GM19438 (cell line): ENCODE data around the gene OR10P1.
"Not testable (repeated sequence)": the region's sequence is repeated elsewhere in the genome, so short reads cannot be mapped to it uniquely, and the experiment has no call there.

Experiments
- ATAC-seq: cut with Tn5 transposase; IDR thresholded peaks from one replicate; pipeline ENCODE4 v1.9.1; 2021; ENCODE audit warnings: low read depth; ENCODE audit not compliant: unreplicated experiment

The OR10P1 gene

DNA sequence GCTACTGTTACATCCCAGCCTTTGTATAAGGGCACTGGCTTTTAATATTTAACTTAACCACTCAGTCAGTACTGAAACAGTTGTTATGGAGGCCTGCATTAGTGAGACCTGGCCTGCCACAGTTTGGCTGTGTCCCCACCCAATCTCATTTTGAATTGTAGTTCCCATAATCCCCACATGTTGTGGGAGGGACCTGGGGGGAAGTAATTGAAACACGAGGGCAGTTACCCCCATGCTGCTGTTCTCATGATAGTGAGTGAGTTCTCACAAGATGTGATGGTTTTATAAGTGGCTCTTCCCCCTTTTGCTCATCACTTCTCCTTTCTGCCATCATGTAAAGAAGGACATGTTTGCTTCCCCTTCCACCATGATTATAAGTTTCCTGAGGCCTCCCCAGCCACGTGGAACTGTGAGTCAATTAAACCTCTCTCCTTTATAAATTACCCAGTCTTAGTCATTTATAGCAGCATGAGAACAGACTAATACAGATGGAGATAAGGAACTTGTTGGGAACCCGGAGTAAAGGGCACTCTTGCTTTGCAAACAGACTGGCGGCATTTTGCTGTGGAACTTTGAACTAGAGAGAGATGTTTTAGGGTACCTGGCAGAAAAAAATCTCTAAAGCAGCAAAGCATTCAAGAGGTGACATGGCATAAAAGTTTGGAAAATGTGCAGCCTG, 14.1 kb downstream of the OR10P1 start:
- ATAC-seq = not testable (repeated sequence)

DNA sequence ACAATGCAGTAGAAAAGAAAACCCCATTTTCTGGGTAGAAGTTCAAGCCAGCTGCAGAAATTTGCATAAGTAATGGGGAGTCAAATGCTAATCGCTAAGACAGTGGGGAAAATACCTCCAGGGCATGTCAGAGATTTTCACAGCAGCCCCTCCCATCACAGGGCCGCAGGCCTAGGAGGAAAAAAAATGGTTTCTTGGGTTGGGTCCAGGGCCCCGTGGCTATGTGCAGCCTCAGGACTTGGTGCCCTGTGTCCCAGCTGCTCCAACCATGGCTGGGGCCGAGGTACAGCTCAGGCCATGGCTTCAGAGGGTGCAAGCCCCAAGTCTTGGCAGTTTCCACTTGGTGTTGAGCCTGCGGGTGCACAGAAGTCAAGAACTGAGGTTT, 14.6 kb downstream of the OR10P1 start:
- ATAC-seq = no peak

DNA sequence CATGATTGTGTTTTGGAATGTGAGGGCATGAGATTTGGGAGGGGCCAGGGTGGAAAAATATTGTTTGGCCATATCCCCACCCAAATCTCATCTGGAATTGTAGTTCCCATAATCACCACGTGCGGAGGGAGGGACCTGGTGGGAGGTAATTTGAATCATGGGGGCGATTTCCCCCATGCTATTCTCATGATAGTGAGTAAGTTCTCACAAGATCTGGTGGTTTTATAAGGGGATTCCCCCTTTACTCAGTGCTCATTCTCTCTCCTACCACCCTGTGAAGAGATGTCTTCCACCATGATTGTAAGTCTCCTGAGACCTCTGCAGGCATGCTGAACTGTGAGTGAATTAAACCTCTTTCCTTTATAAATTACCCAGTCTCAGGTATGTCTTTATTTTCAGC, 15.7 kb downstream of the OR10P1 start:
- no peak for ATAC-seq

DNA sequence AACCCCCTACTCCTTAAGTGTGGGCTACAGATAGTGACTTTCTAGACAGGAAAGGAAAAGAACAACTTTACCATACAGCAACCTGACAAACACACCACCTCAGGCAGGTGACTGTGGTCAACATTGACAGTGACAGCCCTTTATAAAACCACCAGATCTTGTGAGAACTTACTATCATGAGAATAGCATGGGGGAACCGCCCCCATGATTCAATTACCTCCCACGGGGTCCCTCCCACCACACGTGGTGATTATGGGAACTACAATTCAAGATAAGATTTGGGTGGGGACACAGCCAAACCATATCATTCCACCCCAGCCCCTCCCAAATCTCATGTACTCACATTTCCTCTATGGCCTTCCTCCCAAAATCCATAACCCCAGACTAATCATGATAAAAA, 16.3 kb downstream of the OR10P1 start:
- ATAC-seq = no peak

GRCh38 chr12:55654511-55655214, 18.0 kb downstream of the OR10P1 start:
- ATAC-seq = no peak

DNA sequence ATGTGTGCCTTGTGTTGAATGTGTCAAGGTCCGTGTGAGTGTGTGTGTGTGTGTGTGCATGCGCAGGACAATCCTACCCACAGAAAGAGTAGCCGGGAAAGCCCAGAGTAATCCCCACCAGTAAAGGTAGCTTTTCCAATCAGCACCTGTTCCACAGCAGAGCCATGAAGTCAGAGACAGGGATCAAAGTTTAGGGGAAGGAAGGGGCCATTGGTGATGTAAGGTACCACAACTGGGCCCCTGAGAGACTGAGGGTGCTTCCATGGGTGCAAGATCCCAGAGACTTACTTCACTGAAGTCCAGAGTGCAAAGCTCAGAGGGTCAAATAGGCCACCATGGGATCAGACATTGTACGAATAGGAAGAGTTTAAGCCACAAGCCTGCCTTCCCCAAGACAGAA, 20.5 kb downstream of the OR10P1 start:
- no peak for ATAC-seq

DNA sequence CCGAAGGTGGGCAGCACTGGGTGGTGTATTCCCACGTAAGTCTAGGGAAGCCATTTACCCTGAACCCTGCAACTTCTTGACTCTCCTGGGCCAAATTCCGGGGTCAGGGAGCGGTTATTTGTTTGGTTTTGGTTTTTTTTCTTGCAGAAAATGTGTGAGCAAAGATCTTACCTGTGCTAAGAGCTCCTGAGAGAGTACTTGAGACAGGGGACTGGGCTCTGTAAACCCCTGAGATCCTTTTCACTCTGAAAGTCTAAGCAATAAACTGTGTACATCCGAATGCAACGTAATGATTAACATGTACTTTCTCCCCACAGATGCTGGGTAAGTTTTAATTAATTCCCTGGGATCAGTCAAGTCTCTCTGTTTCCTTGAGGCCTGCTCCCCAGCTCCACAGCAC, 21.5 kb downstream of the OR10P1 start:
- ATAC-seq = no peak

DNA sequence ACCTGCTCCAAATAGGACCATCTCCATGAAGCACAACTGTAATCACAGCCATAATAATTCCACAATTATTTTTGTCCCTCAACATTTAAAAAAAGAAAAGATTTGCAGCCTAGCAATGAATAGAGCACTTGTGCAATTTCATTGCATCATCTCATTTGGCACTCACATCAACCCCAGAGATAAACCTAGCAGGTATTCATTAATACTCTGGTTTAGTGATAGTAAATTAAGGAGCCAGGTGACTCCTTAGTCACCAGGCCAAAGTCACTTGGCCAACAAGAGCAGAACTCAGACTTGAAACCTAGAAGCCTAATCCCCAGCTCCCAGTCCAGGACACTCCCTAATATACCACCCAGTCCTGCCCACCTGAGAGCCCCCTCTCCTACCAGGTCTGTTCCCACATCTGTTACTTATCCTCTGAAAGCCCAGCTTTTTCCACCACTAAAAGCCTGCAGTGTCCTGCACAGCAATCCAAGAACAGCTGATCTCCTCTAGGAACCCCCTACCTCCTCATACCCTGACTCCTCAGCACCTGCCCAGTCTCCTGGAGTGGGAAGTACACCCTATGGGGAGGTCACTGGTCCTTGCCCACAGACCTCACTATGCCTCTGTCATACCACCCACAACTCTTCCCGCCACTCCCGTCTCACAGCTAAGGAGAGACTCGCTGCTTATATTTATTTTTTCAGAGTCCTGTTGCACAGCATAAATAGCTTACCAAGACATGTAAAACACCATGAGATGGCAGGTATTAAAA, 22.1 kb downstream of the OR10P1 start:
- ATAC-seq = no peak

- no peak for ATAC-seq
Observed at GRCh38 chr12:55659486-55660385, 23.0 kb downstream of the OR10P1 start.

GRCh38 chr12:55663391-55663790, 26.7 kb downstream of the OR10P1 start:
- ATAC-seq = no peak

GRCh38 chr12:55664826-55665225, 28.1 kb downstream of the OR10P1 start:
- ATAC-seq = no peak

- no peak for ATAC-seq
Observed at GRCh38 chr12:55666508-55666907, 29.8 kb downstream of the OR10P1 start.

- ATAC-seq = no peak
Observed at GRCh38 chr12:55670276-55670675, 33.6 kb downstream of the OR10P1 start.

- no peak for ATAC-seq
Observed at GRCh38 chr12:55671746-55672145, 35.1 kb downstream of the OR10P1 start.

GRCh38 chr12:55673638-55674037, 36.9 kb downstream of the OR10P1 start:
- ATAC-seq = peak; percentile 100

DNA sequence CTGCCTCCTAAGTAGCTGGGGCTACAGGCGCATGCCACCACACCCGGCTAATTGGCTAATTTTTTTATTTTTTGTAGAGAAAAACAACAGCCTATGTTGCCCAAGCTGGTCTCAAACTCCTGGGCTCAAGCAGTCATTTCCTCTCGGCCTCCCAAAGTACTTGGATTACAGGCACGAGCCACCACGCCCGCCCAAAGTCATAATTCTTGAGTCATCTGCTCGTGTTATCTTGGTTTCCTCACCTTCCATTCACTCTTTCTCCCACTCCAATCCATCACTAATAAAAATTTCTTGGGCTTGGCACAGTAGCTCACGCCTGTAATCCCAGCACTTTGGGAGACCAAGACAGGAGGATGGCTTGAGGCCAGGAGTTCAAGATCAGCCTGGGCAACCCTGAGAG, 39.0 kb downstream of the OR10P1 start:
- ATAC-seq = no peak

DNA sequence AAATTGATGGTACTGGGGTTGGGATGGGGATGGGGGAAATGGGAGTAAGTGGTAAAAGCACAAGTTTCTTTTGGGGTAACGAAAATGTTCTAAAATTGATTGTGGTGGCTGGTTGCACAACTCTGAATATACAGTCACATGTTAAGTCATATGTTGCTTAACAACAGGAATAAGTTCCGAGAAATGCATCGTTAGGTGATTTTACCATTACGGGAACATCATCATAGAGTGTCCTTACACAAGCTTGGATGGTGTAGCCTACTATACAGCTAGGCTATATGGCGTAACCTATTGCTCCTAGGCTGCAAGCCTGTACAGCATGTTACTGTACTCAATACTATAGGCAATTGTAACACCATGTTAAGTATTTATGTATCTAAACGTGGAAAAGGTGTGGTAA, 40.0 kb downstream of the OR10P1 start:
- ATAC-seq = no peak

DNA sequence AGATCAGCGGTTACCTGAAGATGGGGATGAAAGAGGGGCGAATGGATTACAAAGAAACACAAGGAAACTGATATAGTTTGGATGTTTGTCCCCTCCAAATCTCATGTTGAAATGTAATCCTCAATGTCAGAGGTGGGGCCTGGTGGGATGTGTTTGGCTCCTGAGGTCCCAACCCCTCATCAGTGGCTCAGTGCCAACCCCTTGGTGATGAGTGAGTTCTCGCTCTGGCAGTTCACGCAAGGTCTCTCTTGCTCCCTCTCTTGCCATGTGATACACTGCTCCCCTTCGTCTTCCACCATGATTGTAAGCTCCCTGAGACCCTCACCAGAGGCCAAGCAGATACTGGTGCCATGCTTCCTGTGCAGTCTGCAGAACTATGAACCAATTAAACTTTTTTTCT, 43.0 kb downstream of the OR10P1 start:
- no peak for ATAC-seq

DNA sequence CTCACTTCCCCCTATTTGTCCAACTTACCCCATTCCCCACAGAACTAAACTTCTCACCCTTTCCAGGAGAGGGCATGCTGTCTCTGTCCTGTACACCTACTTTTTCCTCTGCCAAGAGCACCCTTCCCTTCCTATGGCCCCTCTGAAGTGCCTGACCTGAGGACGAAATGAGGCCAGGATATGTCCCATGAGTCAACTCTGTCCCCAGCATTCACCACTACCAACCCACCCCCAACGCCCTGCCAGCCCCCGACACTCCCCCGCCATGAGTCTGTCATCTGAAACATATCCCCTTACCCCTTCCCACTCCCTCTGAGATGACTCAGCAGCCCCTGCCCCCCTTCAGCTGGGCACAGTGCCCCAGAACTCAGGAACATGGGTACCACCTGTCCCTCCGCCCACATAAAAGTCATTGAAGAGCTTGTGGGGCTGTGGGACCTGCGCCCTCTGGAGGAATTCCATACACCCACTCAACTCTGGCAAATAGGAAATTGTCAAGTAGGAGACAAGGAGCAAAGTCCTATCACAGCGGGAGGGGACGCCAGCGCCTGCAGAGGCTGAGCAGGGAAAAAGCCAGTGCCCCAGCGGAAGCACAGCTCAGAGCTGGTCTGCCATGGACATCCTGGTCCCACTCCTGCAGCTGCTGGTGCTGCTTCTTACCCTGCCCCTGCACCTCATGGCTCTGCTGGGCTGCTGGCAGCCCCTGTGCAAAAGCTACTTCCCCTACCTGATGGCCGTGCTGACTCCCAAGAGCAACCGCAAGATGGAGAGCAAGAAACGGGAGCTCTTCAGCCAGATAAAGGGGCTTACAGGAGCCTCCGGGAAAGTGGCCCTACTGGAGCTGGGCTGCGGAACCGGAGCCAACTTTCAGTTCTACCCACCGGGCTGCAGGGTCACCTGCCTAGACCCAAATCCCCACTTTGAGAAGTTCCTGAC, 44.7 kb downstream of the OR10P1 start:
- no peak for ATAC-seq
